ENCODE data around the gene PCSK6.

Gene PCSK6

DNA sequence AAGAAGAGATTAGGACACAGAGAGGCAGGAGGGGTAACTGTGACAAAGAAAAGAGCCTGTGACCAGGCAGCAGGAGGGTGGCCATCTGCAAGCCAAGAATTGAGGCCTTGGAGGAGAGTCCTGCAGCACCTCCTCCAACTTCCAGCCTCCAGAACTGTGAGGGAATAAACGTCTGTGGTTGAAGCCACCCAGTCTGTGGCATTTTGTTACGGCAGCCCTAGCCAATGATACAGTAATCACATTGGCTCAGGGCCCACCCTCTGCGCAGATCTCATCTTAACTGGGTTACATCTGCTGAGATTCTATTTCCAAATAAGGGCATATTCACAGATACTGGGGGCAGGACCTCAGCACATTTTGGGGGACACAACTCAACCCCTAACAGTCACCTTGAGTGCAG lies 223.5 kb downstream of the PCSK6 start:
- DNase-seq = no peak

DNA sequence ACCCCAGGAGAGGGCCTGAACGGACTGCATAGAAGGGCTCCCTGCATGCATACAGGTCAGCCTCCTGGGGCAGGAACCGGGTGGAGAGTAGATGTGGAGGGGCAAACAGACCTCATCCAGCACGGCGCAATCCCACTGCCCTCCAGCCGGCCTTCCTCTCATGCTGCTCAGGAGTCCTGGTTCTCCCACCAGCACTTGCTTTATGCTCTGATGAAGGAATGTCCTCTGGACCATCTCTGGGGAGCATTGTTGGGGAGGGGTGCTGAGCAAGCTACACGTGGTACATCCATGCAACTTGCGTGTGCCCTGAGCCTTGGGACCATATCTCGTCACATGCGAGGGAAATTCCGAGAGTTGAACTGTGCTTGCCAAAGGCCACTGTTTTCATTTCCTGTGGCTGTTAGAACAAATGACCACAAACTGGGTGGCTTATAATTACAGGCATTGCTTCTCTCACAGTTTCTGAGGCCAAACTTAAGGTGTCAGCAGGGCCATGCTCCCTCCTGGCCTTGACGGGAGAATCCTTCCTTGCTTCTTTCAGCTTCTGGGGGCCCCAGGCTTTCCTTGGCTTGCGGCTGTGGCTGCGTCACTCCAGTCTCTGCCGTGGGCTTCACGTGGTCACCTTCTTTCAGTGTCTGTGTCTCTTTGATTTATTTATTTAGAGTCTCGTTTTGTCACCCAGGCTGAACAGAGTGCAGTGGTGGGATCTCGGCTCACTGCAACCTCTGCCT lies 224.4 kb downstream of the PCSK6 start:
- no peak for DNase-seq

DNA sequence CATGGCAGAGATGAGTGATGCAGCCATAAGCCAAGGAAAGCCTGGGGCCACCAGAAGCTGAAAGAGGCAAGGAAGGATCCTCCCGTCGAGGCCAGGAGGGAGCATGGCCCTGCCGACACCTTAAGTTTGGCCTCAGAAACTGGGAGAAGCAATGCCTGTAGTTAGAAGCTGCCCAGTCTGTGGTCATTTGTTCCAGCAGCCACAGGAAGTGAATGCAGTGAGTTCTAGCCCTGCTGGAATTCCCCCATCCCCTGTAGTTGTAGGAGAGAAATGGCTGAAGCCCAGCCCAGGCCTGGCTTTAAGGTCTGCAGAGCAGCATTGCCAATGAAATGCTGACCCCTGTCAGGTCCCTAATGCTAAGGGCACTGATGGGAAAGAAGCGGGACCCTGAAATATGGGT lies 225.5 kb downstream of the PCSK6 start:
- DNase-seq = no peak

DNA sequence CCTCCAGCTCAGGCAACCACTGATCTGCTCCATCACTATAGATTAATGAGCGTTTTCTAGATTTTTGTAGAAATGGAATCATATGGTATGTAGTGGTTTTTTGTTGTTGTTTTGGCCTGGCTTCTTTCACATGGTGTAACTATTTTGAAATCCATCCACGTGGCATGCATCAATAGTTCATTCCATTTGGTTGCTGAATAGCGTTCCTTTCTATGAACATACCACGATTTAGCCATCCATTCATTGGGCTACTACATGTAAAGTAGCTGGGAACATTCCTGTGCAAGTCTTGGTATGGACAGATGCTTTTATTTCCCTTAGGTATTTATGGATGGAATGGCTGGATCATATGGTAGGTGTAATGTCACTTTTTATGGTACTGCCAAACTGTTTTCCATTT lies 227.0 kb downstream of the PCSK6 start:
- DNase-seq = no peak

DNA sequence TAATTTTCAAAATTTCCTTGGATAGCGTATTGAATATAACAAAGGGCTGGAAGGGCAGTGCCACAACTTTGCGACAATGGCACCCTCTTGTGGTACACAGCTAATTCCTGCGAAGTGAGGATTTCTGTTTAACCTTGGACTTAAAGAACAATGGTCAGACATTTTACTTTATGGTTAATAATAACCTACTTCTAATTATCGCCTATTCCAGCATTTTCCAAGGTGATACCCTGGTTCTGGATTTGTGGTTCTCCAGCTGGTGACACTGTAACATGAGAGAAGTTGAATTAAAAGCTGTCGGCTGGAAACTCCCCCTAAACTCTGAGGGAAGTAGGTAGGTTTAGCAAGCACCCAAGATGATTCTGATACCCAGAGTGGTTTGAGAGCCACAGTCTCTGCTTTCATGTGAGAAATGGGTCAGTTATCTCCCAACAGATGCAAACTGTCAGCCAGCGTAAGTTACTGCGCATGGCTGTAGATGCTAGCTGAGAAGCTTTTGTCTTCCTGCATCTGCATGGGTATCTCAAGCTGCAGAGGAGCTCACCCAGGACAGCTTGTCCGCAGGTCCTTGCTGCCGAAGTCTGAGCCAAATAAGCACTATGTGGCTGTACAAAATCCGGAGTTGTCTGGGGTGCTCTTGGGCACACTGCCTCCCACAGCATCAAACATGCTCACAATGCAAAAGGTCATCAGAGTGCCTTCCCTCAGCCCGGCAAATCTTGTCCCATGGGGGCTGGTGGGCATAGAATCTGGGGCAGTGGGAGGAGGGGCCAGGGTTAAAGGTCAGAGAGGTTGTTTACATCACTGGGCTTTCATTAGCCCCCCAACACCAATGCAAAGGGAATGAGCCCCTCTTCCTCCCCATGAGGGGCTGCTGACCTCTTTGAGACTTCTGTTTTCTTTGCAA lies 231.0 kb downstream of the PCSK6 start:
- peak; percentile 92 for DNase-seq

DNA sequence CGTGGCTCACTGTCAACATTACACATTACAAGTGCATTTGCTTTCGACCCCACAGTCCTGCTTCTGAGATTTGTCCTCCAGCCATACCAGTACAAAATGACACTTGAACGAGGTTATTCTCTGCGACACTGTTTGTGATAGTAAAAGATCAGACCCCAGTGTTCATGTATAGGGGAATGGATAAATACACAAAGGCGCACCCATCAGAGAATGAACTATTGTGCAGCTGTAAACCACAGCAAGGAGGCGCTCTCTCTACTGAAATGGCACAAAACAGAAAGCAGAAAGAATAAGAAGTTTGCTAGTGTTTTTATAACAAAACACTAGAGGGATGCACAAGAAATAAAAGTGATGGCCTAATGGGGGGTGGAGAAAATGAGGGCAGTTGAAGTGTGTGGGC lies 232.8 kb downstream of the PCSK6 start:
- no peak for DNase-seq

DNA sequence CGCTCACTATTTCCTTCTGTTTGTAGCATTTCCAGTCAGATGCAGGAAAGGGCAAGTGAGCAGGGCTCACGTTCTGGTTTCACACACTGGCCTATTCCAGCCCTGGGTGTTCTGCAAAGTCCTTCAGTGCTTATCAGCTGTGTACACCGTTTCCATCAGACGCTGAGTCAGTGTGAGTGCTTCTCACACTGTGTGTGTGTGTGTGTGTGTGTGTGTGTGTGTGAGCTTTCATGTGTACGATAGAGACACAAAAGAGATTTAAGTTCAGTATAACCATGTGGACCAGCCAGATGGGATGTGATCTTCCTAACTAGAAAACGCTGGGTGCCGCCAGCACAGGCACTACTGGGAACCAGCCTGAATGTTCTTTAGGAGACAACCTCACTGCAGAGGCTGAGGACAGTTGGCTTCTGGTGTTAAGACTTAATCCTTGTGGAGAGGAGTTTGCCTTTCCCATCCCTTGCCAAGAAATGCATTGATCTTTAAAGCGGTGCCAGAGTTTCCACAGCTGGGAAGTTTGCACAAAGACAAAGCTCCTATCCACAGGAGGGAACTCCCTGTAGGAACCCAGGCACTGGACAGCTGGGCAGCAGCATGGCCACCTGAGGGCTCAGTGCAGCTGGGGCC lies 233.8 kb downstream of the PCSK6 start:
- DNase-seq = peak; percentile 53

DNA sequence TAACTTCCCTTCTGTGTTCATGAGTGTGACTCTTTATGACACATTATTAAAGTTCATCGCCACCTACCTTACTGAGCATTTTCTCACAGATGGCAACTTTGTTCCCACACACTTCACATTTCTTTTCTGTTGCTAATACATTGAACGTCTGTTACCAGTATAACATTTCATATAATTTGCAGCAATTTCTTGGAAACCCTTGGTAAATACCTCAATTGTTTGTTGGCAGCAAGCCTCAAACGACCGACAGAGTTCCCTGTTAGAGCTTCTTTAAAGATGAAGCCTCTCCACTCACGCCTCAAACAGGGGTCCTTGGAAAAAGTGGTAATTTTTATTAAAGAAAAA lies 234.5 kb downstream of the PCSK6 start:
- DNase-seq = no peak

DNA sequence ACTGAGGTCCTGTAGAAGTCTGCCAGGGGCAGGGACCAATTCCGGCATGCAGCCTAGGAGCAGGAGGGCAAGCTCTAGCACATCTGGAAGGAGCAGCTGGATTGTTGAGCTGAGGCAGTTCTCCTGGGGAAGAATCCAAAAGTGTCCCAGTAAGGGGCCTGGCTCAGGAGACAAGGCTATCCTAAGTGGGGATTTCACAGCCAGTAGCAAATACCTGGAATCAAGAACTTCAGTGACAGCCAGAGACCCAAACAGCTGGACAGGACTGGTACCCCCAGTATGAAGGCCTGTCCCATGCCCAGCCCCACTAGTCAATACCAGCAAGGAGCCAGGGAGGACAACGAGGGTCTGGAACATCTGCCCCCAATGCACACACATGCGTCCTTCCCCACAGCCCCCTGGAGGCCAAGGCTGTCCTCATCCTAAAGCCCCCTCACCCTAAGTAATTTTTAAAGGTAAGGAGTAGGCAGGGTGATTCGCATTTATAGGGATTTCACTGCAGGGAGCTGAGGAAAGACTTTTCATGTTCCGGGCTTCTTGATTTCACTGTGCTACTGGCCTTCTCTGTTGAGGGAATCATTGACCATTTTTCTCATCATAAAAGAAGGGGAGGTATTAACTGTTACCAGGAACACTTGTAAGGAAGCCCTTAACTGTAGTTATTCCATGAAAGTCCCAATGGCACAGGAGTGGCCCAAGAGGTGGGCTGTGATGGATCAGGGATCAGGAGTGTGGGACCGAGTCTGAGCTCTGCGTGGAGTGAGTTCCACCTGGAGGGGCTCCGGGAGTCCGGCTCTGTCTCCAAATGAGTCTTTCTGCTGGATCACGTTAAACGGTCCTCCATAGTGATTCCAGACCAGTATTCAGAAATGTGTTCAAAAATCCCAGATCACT lies 235.1 kb downstream of the PCSK6 start:
- DNase-seq = no peak

Data from eye (tissue), 1 donor.